ENCODE results near the gene AP2A2. TPM values are rescaled to one million over a fixed set of nuclear protein-coding genes. Genes with fewer than 3 reads are reported as not detected.

The AP2A2 gene
- 75.5 and 78.1 TPM in 2 replicates for total RNA-seq
- long read RNA-seq: 0 reads

DNA sequence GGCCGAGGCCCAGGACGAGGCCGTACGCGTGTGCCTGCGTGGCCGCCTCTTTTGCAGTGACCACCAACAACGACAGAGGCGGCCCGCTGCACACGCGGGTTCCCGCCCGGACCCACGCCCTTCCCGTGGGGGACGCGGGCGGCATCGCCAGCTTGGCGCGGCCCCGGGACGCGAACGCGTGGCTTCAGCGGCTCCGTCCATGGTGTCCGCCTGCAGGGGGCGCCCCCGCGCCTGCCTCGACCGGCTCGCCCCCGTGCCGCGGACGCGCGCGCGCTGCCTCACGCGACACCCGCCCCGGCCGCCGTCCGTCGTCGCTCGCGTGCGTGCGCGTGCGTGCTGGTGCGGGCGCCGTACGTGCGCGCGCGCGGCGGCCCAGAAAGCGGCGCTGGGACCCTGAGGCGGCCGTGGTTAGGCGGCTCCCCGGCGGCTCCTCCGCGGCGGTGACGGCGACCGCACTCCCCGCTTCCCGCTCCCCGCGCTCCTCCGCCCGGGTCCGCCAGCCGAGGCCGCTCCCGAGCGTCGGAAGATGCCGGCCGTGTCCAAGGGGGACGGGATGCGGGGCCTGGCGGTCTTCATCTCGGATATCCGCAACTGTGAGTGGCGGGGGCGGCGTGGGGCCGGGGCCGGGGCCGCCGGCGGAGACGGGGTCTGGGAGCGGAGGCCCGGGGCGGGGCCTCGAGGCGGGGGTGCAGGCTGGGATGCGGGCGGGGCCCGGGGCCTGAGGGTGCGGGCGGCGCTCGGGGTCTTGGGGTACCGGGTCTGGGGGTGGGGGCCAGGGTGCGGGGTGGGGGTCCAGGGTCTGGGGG is at the start of gene AP2A2:
TSS of gene AP2A2 (plus strand) at position 375 of the 806 bp plus-strand sequence. CDS start at position 527, 152 bp downstream.
- DNase-seq (ENCODE audit: low read depth, low spot score): peak; percentile 87
- peaks cover 23% of the 10 kb centered on the region for H3K4me1 Mint-ChIP-seq
- H3K9me3 Mint-ChIP-seq: no peaks in the 10 kb centered on the region
- peak within 1 kb of the TSS; percentile 51 for H3K27ac Mint-ChIP-seq (ENCODE audit: unreplicated experiment)
- no peaks in the 10 kb centered on the region for H3K27me3 Mint-ChIP-seq (ENCODE audit: low read depth)
- TF ChIP-seq CTCF (conservative IDR thresholded peaks at IDR 0.05): peak; percentile 88
- peak within 1 kb of the TSS; percentile 91 for H3K4me3 Mint-ChIP-seq
- H3K36me3 Mint-ChIP-seq (ENCODE audit: low read depth): no peaks in the 10 kb centered on the region

DNA sequence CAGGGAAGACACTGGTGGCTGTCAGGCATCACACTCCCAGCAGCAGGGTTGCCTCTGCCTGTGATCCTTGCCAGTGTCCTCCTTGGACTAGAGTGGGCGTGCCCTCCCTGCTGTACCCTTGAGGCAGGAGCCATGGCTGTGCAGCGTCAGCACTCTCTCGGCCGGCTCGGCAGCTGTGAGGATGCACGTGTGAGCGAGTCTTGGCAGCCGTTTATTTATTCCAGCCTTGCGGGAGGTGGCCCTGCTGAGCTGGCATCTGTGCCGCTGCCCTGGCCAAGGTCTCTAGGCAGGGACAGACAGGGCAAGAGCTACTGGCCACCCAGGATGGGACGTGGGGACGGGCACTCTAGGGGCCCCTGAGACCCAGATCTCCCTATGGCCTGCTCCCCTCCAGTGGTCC is 49.1 kb upstream of the AP2A2 start:
- no peak for DNase-seq (ENCODE audit: low read depth, low spot score)
- Mint-ChIP-seq H3K27ac (ENCODE audit: unreplicated experiment) (no peak overlapping the region), H3K4me3 (no peak overlapping the region), H3K27me3 (ENCODE audit: low read depth) (no peaks in the 10 kb centered on the region), H3K9me3 (no peaks in the 10 kb centered on the region), H3K36me3 (ENCODE audit: low read depth) (peaks cover 6% of the 10 kb centered on the region), H3K4me1 (no peaks in the 10 kb centered on the region)
- no peak for TF ChIP-seq CTCF (conservative IDR thresholded peaks at IDR 0.05)

DNA sequence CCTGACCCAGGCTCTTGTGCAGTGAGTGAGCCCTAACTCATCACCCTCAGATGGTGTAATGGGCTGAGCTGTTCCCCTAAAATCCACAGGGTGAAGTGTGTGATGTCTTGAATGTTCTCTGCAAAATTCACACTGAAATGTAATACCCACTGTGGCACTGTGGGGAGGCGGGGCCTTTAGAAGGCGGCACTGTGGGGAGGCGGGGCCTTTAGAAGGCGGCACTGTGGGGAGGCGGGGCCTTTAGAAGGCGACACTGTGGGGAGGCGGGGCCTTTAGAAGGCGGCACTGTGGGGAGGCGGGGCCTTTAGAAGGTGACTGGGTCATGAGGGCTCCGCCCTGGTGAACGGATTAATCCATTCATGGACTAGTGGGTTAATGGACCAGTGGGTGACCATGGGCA is 48.1 kb upstream of the AP2A2 start:
- no peak overlapping the region for H3K27ac Mint-ChIP-seq (ENCODE audit: unreplicated experiment)
- TF ChIP-seq CTCF (conservative IDR thresholded peaks at IDR 0.05): no peak
- no peak for DNase-seq (ENCODE audit: low read depth, low spot score)
- H3K27me3 Mint-ChIP-seq (ENCODE audit: low read depth): no peaks in the 10 kb centered on the region
- no peaks in the 10 kb centered on the region for H3K9me3 Mint-ChIP-seq
- peaks cover 9% of the 10 kb centered on the region for H3K36me3 Mint-ChIP-seq (ENCODE audit: low read depth)
- H3K4me1 Mint-ChIP-seq: no peaks in the 10 kb centered on the region
- no peak overlapping the region for H3K4me3 Mint-ChIP-seq

- H3K27ac Mint-ChIP-seq (ENCODE audit: unreplicated experiment): no peak overlapping the region
- no peaks in the 10 kb centered on the region for H3K9me3 Mint-ChIP-seq
- H3K36me3 Mint-ChIP-seq (ENCODE audit: low read depth): peaks cover 9% of the 10 kb centered on the region
- no peaks in the 10 kb centered on the region for H3K27me3 Mint-ChIP-seq (ENCODE audit: low read depth)
- no peak for DNase-seq (ENCODE audit: low read depth, low spot score)
- H3K4me1 Mint-ChIP-seq: no peaks in the 10 kb centered on the region
- no peak overlapping the region for H3K4me3 Mint-ChIP-seq
- no peak for TF ChIP-seq CTCF (conservative IDR thresholded peaks at IDR 0.05)
These were observed 45.2 kb upstream of the AP2A2 start for GRCh38 chr11:880447-880846.

GRCh38 chr11:882596-882995 is 43.1 kb upstream of the AP2A2 start:
- Mint-ChIP-seq H3K27ac (ENCODE audit: unreplicated experiment) (no peak overlapping the region), H3K36me3 (ENCODE audit: low read depth) (peaks cover 17% of the 10 kb centered on the region), H3K9me3 (no peaks in the 10 kb centered on the region), H3K27me3 (ENCODE audit: low read depth) (no peaks in the 10 kb centered on the region), H3K4me3 (no peak overlapping the region), H3K4me1 (no peaks in the 10 kb centered on the region)
- no peak for DNase-seq (ENCODE audit: low read depth, low spot score)
- no peak for TF ChIP-seq CTCF (conservative IDR thresholded peaks at IDR 0.05)
